ENCODE data around the gene NWD2. TPM values are rescaled to one million over a fixed set of nuclear protein-coding genes. Genes with fewer than 3 reads are reported as not detected.

Gene NWD2
- total RNA-seq, 1 experiment from 2014 or later = not detected

DNA sequence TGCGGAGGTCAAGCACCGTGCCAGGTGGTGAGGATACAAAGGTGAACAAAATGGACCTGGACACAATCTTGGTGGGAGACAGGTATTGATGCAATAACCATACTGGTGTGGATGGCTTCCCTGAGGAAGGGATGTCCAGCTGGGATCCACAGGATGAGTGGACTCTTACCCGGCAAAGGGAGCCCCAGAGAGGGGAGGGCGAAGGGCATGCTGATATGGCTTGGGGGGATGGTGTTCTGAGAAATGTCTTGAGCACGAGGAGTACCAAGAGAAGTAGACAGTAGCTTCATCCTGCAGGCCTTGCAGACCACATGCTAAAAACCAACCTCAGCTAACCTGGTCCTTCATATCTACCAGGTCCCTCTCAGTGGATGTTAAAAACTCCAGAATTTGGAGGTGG, 220.8 kb downstream of the NWD2 start:
- DNase-seq (ENCODE audit: low read depth) = no peak

DNA sequence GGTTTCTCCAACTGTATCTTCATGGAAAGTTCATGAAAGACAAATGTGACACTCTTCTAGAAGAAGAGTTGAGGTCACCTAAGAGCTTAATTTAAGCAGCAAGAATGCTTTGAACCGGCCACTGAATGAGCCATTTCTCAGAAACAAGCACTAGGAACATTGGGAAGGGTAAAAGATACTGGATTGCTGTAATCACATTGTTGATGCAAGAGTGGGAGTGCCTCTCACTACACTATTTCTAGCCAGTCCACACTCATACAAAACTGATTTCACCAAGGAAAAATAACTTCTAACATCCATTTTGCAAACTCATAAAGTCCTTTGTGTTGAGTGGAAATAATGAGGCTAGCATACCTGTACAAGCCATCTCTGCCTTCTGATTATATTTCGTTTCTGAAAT, 221.3 kb downstream of the NWD2 start:
- DNase-seq (ENCODE audit: low read depth) = no peak

DNA sequence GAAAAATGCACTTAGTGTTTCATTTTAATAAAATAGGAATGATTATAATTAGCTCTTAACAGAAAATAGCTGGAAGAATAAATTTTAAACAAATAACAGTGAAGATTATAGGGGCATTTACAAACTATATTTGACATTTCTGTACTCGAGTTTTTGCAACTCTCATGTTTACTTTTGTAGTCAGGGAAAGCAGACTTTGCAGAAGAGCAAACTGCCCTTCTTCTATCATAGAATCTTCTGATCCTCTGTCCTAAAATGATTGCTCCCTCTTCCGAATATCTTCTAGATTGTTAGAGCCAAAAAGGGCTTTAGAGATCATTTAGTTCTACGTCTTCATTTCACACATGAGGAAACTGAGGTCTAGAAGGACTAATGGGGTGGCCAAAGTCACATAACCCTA, 222.7 kb downstream of the NWD2 start:
- no peak for DNase-seq (ENCODE audit: low read depth)

DNA sequence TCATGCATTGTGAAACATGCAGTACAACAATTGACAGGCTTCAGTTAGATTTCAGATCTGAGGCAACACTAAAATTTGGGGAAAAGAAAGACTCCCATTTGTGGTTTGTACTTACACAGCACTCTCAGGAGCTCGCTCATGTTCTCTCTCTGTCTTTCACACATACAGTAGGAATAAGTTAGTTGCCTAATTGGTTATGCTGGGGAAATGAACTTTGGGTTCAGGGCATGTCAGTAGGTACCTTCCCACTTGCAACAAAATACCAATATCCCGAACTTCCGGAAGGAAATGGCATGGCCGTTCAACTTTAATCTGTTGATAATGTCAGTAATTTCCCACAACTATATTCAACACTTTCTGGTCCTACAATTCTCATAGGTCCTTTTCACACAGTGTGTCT, 223.3 kb downstream of the NWD2 start:
- no peak for DNase-seq (ENCODE audit: low read depth)

DNA sequence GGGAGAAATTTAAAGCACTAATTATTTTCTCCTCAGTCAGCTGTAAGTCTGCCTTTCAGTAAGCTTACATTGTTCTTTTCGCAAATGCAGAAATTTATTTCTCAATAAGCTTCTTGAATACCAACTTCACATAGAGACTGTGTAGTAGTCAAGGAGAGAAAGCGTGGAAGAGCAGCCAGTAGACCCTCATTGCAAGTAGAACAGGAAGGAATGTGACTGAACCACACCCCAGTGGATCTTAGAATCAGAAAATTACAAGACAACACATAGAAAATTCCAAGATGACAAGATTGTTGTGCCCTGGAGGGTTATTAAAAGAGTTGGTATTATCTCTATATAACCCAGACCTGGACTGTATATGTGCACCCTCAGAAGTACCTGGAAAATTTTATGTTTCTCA, 224.7 kb downstream of the NWD2 start:
- DNase-seq (ENCODE audit: low read depth) = no peak

DNA sequence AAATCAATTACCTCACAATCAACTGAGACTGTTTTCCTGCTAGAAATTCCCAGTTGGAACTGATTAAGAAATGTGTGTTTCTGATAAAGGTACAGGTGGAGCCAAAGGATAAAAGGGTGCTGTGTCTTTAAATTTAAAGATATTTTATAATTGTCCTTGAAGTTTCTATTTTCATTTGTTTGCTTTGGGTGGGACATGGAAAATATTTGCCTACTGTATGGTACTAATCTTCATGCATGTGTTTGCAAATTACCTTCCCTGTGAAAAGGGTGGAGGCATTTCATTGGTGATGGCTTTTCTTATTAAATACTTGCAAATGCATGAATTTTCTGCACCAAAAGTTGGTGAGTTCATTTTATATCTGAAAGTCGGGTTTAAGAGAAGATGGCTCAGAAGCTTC, 225.7 kb downstream of the NWD2 start:
- DNase-seq (ENCODE audit: low read depth) = no peak

DNA sequence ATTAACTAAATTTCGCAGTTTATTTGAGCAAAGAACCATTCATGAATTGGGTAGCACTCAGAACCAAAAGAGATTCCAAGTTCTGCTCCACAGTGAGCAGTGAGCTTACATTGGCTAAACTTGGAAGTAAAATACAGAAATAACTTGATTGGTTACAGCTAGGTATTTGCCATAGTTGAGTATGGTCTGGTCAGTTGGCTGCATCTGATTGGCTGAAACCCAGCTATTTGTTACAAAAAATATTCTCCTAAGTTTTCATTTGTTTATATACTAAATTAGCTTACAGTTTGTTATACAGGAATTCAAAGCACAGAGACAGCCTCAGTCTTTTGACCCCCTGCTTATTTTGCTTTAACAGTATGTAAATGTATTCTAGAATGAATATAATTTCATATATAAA, 226.6 kb downstream of the NWD2 start:
- no peak for DNase-seq (ENCODE audit: low read depth)

DNA sequence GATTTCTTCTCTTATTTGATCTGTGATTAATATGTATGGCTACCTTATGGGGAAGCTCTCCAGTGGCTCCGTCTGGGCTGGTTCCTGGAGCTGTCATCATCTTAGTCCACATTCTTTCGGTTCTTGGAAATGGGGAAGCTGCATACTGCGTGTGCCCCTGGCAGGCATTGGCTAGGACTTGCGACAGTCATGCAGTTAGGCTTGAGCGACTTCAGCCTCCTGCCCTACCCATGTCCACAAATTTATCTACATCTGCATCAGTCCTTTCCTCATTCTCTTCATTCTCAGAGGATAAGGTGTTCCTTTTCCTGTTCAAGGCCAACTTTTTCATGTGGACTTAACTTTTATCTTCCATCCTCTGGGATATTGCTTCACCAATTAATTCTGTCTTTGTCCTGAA, 227.4 kb downstream of the NWD2 start:
- no peak for DNase-seq (ENCODE audit: low read depth)

DNA sequence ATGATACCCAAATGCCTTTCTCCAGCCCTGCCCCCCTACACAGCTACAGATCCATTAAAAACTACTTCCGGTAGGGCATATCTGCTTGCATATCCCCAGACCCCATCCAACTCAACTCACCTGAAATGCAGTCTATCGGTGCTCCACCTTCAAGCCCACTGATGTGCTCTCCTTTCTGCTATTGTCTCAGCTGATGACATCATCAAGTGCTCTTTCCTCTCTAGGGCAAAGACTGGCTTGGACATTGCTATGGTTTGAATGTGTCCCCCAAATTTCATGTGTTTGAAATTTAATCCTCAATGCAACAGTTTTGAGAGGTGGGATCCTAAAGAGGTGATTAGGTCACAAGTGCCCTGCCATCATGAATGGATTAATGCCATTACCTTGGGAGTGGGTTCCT, 229.3 kb downstream of the NWD2 start:
- no peak for DNase-seq (ENCODE audit: low read depth)

DNA sequence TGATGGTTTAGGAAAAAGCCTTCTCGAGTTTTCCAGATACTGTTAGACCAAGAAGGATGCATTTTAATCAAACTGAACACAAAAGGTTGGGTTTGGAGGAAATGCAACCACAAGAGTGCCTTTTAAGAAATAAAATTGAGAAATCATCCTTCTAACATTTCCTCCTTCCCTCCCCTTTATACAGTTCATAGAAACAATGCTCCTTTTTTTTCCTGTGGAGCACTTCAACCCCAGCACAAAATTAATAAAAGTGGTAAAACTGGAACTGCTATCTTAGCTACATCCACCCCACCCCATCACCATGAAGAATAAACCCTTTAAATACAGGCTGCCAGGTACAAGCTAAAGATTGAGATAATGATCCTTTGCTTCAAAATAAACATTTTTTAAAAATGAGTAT, 230.5 kb downstream of the NWD2 start:
- DNase-seq (ENCODE audit: low read depth) = no peak

DNA sequence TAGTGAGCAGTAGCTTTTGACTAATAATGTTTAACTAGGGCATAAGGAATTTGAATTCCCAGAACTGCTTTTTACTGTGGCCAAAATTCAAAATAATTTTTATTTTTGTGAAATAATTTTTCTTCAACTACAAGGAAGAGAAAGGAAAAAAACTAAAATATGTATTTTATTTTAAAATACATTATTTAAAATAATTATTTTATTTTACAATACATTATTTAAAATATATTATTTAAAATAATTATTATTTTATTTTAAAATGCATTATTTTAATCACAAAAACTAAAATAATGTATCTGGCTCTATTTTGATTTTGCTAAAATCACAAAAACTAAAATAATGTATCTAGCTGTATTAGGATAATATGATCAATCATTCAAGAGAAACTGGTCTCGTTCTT, 231.2 kb downstream of the NWD2 start:
- no peak for DNase-seq (ENCODE audit: low read depth)

DNA sequence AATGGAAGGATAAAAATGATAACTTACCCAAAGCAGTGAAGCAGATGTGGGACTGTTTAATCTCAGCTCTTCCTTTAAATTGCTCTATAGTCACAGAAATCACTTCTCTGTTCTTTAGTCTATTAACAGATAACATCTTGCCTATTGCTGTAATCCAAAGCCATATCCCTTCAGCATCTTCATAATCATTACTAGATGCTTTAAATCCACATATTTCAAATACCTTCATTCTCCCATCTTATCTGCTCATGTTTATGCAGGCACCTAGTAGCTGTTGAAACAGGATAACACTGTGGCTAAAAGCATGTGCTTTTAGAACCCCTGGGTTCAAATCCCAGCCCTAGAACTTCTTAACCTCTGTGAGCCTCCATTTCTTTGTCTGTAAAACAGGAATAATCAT, 231.7 kb downstream of the NWD2 start:
- no peak for DNase-seq (ENCODE audit: low read depth)

DNA sequence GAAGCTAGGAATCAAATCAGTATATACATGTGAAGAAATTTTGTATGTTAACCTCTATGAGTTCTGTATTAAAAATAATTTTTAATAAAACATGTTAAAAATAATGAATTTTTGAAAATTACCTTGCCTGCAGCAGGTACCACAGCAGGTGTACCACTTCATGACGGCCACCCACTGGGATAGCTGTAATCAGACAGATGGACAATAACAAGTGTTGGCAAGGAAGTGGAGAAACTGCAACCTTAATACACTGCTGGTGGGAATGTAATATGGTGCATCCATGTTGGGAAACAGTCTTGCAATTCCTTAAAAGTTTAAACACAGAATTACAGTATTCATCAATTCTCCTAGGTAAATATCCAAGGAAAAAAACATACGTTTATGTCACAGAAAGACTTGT, 232.1 kb downstream of the NWD2 start:
- DNase-seq (ENCODE audit: low read depth) = no peak

DNA sequence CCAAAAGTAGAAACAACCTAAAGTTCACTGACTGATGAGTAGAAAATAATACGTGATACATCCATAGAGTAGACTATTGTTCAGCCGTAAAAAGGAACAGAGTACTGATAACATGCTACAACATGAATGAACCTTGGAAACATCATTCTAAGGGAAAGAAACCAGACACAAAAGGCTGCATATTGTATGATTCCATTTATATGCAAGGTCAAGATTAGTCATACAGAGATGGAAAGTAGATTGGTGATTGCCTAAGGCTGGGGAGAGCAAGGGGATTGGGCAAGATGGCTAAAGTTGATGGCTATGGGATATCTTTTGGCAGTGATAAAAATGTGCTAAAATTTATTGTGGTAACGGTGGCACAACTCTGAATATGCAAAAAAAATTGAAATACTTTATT, 232.6 kb downstream of the NWD2 start:
- no peak for DNase-seq (ENCODE audit: low read depth)

DNA sequence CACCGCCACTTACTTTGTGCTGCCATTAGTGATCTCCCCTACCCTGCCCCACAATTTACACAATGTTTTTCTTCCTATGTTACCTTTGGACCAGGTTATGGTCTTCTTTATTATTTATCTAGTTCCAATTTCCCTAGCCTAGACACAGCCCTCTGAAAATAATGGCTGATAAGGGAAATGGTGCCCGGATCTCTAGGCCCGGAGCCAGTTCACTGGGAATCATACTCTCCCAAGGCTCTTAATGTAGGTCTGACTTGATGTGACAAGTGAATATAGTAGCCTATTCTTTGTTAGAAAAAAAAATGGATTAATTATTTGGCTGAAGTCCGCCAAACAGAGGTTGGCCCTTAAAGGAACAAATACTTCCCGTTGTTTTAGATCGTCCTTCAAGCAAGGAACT, 233.6 kb downstream of the NWD2 start:
- DNase-seq (ENCODE audit: low read depth) = no peak

DNA sequence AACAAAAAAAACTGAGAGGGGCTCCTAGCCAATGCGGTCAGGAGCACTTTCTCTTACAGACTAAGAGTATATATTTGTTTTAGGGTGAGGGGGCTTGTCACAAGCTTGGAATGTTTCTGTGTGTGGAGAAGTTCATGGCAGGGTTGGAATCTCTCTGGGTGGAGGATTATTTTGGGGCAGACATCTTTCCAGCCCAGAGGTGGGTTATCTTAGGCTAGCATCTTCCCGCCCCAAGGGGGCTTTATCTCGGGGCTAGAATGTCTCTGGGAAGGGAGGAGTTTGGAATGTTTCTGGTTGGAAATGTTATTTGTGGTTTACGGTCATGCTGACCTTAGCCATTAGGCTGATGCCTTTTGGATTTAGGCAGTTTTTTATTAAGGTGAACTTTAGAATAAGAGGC, 236.0 kb downstream of the NWD2 start:
- DNase-seq (ENCODE audit: low read depth) = no peak

DNA sequence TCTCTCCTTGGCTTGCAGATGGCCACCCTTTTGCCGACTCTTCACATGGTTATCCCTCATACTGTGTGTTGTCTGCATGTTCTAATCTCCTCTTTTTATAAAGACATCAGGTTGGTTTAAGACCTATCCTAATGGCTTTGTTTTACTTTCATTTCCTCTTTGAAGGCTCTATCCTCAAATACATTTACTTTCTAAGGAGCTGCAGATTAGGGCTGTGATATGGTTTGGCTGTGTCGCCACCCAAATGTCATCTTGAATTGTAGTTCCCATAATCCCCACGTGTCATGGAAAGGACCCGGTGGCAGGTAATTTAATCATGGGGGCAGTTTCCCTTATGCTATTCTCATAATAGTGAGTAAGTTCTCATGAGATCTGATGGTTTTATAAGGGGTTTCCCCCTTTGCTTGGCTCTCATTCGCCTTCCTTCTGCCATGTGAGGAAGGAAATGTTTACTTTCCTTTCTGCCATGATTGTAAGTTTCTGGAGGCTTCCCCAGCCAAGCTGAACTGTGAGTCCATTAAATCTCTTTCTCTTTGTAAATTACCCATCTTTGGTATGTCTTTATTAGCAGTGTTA, 237.1 kb downstream of the NWD2 start:
- no peak for DNase-seq (ENCODE audit: low read depth)

DNA sequence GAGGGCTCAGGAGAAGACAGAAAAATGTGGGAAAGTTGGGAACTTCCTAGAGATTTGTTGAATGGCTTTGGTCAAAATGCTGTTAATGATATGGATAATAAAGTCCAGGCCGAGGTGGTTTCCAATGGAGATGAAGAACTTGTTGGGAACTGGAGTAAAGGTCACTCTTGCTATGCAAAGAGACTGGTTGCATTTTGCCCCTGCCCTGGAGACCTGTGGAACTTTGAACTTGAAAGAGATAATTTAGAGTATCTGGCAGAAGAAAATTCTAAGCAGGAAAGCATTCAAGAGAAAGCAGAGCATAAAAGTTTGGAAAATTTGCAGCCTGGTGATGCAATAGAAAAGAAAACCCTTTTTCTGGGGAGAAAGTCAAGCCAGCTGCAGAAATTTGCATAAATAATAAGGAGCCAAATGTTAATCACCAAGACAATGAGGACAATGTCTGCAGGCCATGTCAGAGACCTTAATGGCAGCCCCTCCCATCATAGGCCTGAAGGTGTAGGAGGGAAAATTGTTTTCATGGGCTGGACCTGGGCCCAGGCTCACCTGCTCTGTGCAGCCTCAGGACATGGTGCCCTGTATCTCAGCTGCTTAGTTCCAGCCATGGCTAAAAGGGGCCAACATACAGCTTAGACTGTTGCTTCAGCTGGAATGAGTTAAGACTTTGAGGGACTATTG, 237.8 kb downstream of the NWD2 start:
- DNase-seq (ENCODE audit: low read depth) = no peak

DNA sequence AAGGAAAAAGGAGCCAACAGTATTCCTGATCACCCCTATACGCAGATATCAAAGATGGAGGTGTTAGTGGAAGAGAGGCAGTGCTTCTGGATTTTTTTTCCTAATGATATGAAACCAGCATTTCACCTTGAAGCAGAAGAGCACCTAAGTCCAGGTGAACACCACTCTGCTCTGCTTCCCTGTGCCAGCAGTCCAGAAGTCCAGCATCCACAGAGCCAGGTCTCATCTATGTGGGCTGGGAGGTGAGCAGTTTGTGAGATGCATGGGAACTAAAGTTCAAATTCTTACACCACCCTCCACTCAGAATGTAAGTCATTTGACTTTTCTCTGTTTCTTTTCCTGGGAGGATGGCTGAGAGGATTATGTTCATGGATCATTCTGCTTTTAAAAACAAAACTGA, 239.1 kb downstream of the NWD2 start:
- DNase-seq (ENCODE audit: low read depth) = no peak

DNA sequence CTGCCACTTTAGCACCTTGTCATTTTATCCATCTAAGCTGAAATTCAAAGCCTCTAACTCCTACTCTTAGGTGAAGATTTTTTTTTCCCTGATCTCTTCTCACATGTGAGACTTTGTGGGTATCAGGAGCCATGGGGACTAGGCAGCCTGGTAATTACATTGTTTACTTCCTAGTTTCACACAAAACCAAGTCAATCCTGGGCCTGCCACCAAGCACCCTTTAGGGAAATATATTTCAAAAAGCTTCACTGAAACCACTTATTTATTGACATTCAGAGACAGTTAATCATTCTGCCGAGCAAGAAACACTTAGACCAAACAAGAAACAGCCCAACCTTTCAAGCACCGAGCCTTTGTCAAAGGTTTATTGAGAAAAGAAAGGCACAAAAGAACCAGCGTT, 241.6 kb downstream of the NWD2 start:
- no peak for DNase-seq (ENCODE audit: low read depth)

DNA sequence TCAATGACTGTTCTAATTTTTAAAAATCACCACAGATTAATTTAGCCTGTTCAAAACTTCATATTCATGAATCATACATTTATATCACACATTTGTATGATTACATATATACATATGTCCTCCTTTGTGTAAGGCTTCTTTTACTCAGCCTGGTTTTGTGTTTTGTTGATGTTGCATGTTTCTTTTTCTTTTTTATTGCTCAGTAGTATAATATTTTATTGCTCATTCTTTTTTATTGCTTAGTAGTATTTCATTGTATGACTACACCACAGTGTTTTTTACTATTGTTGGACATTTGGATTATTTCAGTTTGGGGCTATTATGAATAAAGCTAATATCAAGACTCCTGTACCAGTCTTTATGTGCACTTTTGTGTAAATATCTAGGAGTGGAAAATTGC, 243.1 kb downstream of the NWD2 start:
- no peak for DNase-seq (ENCODE audit: low read depth)

DNA sequence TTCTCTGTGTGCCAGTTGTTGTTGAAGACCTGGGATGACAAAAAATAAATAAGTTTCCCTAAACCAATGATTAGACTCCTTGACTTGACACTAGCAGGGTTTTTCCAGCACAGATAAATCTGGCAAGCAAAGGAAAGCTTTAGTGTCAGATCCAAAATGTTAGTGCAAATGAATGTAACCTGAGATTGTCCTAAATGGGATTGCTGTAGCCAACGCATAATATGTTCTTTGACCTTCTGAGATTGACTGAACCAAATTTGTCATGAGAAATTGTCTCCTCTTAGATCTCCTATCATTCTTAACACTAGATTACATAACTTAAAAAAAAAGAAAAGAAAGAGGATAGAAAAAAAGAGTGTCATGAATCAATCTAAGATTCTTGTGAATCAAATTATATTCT, 245.2 kb downstream of the NWD2 start:
- no peak for DNase-seq (ENCODE audit: low read depth)

DNA sequence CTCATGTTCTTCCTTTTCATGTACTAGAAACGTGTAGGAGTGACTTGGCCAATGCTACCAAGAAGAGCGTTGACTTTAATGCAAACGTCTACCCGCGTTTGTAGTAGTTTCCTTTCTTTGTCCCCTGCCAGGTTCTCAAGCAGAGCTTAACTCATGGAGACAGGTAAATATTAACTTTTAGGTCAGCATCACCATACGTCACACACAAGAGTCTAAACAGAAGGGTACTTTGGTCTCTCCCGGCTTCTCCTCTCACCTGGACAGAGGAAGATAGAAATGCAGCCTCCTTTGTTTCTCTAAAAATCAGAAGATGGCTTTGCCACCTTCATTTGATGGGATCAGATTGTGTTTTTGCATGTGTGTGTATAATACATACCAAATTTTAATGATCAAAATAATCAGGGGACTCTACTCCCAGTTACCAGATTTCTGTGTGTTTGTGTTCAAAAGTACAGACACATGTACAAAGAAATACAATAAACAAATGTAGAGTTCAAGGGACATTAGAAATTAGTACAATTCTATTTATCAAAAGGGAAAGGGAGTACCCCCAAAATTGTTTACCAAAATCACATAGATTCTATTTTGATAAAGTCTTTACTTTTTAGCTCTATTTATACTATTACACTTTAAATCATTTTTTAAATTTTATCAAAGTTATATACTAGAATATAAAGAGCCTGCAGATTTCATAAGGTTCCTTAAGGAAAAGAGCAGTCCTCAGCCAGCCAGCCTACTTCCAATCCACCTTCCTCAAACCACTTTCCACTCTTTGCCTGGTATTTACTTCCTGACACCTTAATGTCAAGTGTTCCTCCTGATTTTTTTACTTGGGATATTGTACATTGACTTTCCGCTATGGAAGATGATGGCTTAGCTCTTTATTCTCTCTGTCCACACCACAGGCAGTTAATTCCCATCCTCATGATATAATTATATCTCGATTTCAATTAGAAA, 246.1 kb downstream of the NWD2 start:
- DNase-seq (ENCODE audit: low read depth) = no peak

All from M059J (cell line).